ENCODE data around the gene CLMP.
A peak's percentile ranks its signal among the peaks of the same experiment; 100 is the strongest.

CLMP gene

DNA sequence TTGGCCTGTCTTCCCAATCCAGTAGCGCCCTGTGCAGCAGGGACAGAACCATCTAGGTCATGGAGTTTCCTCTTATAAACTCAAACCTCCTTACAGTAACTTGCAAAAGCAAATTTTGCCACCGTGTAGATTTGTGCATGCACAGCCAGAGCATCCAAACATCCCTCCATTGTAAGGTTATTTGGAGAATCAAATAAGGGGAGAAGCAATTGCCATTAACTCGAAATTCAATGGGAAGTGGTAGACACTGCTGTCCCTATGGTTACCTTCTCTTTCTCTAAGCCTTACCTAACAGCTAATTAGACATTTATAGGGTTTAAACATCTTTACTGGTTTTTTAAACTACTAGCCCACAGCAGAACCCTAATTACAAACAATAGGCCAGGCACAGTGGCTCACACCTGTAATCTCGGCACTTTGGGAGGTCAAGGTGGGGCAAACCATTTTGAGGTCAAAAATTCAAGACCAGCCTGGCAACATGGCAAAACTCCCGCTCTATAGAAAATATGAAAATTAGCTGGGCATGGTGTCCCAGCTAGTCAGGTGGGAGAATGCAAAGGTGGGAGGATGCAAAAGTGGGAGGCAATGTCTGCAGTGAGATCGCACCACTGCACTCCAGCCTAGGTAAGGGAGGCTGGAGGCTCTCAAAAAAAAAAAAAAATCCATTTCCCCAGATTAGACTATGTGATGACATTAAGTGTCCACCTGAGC is 139.7 kb downstream of the CLMP start:
- no peak for DNase-seq (ENCODE audit: low spot score)

DNA sequence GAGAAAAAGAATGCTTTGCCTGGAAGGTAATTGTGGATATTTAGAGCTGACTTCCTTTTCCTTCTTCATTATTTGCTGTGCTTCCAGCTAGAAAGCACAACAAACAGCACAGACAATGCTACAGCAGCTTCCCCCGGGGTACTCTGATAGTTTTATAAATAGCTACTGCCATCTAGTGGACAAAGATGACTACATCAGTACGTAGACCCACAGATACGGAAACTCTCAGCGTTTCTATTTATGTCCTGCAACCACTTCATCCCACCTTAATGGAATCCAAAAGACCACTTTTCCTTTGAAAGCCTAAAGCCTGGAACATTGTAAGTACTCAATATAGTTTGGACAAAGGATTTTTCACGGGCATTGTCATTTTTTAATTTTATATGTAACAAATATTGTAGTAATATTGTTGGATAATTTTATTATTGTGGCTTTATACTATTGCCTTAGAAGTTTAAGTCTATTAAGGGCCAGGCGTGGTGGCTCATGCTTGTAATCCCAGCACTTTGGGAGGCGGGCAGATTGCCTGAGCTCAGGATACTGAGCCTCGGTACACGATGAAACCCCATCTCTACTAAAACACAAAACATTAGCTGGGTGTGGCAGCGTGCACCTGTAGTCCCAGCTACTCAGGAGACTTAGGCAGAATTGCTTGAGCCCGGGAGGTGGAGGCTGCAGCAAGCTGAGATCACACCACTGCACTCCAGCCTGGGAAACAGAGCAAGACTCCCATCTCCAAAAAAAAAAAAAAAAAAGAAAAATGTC is 140.6 kb downstream of the CLMP start:
- DNase-seq (ENCODE audit: low spot score) = peak; percentile 85

DNA sequence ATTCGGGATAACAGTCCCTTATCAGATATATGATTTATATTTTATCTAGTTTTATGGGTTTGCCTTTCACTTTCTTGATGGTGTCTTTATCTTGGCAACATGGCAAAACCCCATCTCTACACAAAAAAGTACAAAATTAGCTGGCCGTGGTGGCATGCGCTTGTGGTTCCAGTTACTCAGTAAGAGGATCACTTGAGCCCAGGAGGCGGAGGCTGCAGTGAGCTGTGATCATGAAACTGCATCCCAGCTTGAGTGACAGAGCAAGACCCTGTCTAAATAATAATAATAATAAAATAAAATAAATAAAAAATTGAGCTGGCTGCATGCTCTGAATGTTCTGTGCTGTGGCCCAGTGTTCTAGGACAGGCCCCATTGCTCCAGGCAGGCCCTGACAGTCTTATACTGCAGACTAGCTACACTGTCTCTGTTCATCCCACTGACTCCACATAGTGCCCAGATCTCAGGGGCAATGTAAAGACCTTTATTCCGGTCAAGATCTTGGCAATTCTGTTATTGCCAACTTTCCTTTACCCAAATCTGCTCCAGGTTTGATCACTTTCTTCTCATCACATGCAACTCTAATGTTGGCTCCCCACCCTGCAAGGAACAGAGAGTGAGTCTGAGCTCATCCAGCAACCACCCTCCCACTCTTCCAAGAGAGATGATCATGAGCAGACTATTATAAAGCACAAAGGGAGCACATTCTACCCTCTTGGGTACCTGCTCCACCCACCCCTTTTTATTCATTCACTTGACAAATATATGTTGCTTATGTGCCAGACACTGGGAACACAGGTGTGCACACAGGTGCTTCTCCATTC is 141.9 kb downstream of the CLMP start:
- DNase-seq (ENCODE audit: low spot score) = no peak

DNA sequence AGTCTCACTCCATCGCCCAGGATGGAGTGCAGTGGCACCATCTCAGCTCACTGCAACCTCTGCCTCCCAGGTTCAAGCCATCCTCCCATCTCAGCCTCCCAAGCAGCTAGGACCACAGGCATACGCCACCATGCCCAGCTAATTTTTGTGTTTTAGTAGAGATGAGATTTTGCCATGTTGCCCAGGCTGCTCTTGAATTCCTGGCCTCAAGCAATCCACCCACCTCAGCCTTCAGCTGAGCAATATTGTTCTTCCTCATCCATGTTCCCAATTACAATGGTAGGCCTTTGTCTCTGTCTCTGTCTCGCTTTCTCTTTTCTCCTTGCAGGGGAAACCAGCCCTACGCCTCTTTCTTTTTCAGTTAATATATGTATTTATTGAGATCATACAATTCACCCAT is 143.4 kb downstream of the CLMP start:
- no peak for DNase-seq (ENCODE audit: low spot score)

DNA sequence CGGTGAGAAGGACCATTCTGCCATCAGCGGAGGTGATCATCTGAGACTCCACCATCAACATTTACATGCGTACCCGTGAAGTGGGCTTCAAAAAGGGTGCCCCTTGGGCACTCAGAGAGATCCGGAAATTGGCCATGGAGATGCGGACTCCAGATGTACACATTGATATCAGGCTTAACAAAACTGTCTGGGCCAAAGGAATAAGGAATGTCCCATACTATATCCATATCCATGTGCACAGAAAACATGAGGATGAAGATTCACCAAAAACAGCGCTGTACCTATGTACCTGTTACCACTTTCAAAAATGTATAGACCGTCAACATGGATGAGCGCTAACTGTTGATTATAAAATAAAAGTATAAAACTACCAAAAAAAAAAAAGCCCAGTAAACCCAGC is 143.9 kb downstream of the CLMP start:
- no peak for DNase-seq (ENCODE audit: low spot score)

DNA sequence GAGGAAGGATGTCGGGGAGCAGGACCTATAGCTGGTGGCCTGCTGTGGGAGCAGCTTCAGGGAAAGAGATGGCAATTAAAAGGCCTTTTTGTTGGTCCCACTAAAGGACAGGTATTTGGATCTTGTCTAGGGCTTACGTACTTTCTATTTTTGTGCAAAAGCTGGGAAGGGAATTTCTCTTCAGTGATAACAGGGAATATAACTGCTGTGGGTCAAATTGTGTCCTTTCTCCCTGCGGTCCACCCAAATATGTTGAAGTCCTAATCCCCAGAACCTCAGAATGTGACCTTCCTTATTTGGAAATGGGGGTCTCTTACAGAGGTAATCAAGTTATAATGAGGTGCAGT is 147.1 kb downstream of the CLMP start:
- no peak for DNase-seq (ENCODE audit: low spot score)

DNA sequence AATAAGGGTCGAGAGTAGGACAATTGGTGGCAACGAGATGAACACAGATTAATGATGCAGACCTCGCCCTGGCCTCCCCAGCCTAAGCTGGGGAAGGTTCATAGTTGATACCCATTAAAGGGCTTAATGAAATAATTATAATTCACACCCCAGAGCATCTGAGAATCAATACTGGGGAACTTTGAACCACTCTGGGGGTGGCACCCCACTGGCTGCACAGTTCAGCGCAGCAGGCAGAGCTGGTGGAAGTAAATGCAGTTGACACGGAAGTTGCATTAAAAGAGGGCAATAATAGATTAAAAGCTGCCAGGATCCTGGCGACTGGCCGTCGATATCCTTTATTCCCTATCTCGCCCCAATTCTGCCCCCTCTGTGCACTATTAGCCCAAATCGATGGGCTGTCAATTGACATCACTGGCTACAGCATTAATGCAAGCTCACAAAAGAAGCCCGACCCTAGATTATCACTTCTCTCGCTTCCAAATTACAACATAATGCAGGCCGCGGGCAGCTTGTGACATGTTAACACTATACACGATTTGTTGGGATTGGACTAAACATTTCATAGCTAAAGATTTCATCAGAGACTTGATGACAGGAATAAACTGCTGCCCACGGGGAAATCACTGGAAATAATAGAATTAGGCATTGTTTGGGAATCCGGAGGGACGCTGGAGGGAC is 147.6 kb downstream of the CLMP start:
- no peak for DNase-seq (ENCODE audit: low spot score)

DNA sequence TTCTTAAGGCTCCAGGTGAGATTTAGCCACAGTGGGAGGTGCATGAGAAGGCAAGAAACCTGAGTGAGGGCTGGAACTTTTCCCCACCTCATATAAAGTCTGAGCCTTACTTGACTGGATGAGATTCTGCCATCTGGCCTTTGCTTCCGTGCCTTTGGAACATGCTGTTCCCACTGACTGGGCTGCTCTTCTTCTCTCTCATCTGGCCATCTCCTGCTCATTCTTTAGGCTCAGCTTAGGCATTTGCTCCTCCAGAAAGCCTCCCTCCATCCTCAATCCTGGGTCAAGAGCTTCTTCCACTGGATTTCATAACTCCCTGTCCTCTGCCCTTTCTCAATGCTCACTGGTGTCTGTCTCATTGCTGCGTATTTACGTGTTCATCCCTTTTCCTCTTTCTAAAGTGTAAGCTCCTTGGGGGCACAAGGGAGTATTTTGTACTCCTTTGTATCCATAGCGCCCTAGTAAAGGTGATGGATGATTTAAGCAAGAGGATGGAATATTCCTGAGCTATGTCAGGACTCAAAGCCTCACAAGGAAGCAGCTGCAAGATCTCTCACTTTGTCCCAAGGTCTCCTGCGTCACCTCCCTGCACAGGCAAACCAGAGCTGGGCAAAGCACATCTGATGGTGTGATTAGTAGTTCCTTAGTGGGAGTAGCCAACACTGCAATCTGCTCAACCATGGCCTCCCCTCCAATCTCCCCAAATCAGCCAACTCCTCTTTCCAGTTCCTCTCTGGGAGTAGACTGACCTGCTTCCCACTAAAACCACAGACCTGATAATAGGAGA is 148.4 kb downstream of the CLMP start:
- no peak for DNase-seq (ENCODE audit: low spot score)

DNA sequence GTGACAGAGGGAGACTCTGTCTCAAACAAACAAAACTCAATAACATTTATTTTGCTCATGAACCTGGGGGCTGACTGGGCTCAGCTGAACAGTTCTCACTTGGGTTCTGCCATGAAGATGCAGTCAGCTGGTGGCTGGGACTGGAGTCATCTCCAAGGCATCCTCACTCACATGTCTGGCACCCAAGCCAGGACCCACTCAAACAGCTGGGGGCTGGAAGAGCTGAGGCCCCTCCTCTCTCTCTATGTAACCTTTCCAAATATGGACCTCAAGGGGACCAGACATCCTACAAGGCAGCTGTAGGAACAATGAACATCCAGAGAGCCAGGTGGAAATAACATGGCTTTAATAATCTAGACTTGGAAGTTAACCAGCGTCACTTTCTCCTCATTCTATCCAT is 149.9 kb downstream of the CLMP start:
- DNase-seq (ENCODE audit: low spot score) = no peak

DNA sequence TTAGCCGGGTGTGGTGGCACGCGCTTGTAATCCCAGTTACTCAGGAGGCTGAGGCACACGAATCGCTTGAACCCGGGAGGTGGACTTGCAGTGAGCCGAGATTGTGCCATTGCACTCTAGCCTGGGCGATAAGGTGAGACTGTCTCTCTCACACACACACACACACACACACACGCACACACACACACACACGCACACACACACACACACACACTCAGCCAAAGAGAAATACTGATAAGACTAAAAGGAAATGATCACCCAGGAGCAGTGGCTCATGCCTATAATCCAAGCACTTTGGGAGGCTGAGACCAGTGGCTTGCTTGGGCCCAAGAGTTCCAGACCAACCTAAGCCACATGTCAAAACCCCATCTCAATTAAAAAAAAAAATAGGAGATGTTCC is 153.9 kb downstream of the CLMP start:
- no peak for DNase-seq (ENCODE audit: low spot score)

DNA sequence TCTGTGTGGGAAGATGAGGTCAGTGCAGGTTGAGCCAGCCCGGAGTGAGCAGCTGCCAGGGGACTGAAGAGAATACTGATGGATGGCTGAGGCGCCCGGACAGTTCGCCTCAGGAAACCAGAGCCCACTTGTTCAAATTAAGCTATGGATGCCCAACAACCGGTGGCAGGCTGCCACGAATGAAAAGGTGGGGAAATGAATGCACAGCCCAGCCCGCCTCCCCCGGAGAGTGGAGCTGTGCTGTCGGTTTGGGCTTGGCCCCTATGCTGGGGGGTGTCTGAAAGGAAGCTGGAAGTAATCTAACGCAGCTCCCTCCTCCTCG is 155.0 kb downstream of the CLMP start:
- no peak for DNase-seq (ENCODE audit: low spot score)

DNA sequence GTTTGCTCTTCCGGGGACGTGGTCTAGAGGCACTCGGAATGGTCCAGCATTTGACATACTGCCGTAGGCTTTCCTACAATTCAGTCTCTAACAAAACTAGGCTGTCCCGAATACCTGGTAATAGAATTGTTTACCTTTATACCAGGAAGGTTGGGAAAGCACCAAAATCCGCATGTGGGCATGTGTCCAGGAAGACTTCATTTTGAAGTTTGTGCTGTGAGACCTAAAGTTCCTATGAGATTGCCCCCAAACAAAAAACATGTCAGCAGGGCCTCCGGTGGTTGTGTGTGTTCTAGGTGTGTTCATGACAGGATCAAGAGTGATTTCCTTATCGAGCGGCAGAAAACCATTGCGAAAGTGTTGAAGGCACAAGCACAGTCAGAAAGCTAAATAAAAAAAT is 159.2 kb downstream of the CLMP start:
- DNase-seq (ENCODE audit: low spot score) = no peak

DNA sequence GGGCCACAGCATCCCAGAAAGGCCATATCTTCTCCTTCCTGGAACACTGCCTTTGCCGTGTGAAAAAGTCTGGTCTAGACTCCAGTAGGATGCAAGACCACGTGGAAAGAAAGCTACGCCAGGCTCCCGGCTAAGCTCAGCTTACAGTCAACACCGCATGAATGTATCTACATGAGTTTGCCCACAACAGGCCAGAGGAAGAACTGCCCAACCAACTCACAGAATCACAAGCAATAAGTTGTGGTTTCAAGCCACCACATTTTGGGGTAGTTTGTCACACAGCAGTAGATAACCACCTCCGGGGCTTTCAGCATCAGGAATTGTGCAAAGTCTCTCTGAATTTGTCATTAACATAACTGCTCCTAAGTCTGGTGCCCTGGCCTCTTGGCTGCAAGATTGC is 160.5 kb downstream of the CLMP start:
- DNase-seq (ENCODE audit: low spot score) = no peak

DNA sequence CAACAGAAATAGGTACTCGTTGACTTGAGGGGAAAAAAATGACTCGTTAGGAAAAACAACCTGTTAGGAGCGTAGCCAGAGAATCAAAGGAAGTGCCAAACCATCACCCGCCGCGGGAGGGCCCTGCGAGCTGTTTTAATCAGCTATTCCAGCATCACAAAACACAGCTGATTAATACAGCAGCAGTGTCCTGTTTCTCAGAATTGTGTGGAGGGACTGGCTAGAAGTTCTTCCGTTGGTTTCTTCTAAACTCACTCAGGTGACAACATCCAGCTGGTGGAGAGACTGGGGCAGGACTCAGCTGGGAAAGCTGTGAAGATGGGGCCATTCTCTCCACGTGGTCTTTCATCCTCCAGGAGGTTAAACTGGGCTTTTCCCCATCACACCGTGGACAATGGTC is 161.2 kb downstream of the CLMP start:
- DNase-seq (ENCODE audit: low spot score) = no peak

DNA sequence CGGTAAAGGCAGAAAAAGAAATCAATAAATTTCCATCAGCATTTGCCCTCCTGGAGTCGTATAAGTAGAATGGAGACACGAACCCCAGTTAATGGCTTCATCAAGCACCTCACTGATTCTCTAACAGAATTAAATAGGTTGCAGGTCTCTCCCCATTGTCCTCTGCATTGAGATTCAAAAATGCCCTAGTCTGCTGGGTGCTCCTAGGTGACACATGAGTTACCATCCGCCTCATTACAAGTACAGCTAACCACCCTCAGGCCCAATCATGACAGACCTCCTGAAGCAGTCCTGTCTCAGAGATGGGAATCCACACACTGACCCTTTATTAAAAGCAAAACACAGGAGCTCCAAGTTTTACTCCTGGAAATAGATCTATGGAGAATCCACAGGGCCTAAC is 164.5 kb downstream of the CLMP start:
- DNase-seq (ENCODE audit: low spot score) = no peak

DNA sequence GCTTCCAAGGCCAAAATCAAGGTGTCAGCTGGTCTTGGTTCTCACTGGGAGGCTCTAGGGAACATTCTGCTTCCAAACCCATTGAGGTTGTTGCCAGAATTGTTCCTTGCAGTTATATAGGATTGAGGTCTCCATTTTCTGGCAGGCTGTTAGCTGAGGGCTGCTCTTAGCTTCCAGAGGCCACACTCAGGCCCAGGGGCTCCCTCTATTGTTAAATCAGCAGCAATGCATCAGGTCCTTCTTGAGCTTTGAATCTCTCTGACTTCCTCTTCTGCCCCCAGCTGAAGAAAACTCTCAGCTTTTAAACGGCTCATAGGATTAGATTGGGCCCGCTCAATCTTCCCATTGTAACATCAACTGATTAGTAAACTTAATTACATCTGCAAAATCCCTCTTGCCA is 174.1 kb downstream of the CLMP start:
- DNase-seq (ENCODE audit: low spot score) = peak; percentile 63
